Fibroblast of gingiva (primary cell): ENCODE results near the gene NECTIN1.

Experiments
- DNase-seq: peaks from one replicate; pipeline ENCODE4 v3.0.0-alpha.2; 2011; ENCODE audit warnings: low read depth

The NECTIN1 gene

DNA sequence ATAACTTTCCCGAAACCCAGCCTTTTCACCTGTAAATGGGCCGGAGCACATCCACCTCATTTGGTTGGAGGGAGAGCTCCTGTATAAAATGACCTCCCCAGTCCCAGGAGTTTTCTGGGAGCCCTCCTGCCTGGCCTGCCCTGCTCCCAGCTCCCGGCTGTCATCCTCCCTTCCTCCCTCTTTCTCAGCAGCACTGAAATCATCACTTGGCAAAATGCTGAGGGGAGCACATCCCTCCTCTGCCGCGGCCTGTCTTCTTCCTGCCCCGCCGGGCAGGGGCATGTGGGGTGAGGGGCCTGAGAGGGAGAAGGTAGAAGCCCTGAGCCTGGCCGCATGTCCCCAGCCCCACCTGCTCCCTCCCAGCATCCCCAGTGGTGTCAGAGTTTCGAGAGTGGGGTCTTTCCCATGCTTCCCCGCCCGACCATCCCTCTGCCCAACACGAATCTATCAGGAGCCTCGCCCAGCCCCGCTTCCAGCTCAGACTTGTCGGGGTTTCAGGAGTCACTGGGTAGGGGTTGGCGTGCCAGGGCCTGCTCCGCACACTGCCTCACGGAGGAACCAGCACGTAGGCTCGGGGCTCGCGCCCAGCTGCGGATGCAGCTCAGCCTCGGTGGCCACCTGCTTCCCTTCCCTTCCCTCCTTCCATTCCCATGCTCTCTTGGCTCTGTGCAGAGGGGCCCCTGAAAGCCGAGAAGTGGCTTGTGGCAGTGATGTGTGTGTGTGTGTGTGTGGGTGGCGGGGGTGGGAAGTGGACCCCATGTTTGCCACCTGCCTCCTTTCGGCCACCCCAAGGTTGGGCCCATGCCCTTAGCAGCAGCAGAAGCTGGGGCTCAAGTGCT lies 37.1 kb downstream of the NECTIN1 start:
- DNase-seq = no peak

- DNase-seq = no peak
Observed at GRCh38 chr11:119691020-119691666, 37.9 kb downstream of the NECTIN1 start.

DNA sequence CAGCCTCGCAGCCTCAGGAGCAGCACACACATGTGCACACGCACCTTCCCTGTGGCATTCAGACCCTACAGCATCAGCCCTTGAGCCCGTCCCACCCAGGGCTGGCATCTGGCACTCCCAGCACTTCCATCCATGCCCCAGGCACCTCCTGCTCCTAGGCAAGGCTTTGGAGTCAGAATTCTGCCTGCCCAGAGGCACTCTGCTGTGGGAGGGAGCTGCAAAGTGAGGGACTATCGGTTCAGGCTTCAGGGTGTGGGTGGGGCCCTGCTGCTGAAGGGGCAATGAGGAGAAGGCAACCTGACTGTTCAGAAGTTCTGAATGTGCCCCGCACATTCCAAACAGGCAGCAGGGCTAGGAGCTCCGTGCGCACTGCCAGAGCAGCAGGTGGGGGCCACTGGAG lies 39.7 kb downstream of the NECTIN1 start:
- DNase-seq = no peak

DNA sequence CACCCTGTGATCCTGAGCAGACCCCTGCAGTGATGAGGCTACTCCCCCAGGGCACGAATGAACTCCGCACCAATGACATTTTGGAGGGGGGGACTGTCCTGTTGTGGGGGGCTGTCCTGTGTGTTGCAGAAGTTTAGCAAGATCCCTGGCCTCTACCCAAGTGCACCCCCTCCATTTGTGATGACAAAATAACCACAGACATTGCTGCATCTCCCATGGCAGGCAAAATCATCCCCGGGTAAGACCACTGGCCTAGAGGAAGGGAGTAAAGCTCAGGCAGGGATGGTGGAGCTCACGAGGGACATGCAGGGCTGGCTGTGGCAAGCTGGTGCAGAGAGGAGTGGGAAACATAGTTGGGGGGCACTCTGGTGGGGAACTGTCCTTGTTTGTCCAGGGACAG lies 40.6 kb downstream of the NECTIN1 start:
- DNase-seq = no peak

DNA sequence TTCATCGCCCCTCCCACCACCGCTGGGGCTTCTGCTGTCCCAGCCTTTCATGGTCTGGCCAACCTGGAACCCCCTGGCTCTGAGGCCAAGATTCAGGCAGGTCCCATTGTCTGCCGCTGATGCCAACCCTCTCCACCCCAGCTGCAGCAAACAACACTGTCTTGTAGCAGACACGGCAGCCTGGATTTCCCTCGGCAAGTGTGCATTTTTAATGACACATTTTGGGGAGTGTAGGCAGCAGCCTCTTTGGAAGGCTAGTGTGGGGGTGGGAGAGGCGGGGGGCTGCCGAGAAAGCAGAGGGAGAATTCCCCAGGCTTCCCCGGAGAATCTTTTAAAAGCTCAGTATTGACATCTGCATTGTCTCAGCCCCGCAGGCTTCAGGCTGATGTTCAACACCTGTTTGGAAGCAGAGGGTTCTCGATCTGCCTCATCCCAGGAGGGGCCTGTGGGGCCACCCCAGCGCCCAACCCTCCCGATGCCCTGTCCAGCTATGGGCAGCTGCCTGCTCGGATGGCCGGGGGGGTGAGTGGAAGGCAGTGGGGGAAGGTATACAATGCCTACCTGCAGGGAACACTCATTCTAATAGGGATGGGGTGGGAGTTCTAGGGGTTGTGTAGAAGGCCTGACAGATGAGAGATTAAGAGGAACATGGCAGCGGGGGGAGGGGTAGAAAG lies 41.5 kb downstream of the NECTIN1 start:
- DNase-seq = no peak

DNA sequence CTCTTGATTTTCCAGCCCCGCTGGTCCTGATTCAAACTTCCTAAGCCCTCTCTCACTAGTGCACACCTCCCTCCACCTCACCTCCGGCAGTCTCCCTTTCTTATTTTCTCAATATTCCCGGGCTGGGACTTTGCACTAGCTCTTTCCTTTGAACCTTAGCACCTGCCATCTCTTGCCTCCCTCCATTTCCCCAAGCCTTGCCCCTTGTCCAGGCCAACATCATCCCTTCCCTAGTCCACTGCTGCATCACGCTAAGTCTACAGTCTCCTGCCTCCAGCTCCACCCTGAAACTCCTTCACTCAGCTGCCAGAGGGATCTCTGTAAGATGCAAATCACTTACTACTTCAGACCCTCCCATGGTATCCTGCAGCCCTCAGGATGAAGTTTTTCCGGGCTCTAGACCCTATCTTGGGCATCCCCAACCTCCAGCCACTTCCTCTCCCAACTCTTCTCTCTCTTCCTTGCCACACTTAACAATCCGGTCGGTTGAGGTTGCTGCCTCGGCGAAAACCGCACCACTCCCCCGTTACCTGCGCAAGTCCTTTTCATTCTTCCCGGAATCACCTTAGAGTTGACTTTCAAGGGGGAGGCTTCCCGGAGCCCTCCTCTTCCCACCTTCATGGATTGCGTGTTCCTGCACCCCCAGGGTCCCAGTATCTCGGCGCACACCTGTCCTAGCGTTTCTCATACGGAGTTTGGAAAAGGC lies 42.7 kb downstream of the NECTIN1 start:
- DNase-seq = no peak

GRCh38 chr11:119685111-119685746 lies 43.8 kb downstream of the NECTIN1 start:
- DNase-seq = no peak

GRCh38 chr11:119684361-119685110 lies 44.5 kb downstream of the NECTIN1 start:
- DNase-seq = peak; percentile 37

DNA sequence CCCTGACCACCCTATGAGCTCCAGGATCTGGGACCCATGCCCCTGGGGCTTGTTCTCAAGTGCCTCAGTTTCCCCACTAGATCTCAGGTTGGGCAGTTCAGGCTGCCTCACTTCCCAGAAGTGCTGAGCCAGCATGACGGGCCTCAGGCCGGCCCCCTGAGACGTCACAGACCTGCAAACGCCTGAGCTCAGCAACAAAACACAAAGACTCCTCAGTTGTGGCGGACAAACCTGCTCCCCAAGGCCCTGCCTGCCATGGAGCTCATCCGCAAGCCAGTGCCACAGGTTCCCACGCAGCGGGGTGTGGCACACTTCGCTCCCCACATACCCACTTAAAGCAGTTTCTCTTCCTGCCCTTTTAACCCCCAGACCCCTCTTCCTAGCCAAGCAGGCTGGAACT lies 45.2 kb downstream of the NECTIN1 start:
- DNase-seq = no peak

- DNase-seq = no peak
Observed at GRCh38 chr11:119681361-119681910, 47.6 kb downstream of the NECTIN1 start.

DNA sequence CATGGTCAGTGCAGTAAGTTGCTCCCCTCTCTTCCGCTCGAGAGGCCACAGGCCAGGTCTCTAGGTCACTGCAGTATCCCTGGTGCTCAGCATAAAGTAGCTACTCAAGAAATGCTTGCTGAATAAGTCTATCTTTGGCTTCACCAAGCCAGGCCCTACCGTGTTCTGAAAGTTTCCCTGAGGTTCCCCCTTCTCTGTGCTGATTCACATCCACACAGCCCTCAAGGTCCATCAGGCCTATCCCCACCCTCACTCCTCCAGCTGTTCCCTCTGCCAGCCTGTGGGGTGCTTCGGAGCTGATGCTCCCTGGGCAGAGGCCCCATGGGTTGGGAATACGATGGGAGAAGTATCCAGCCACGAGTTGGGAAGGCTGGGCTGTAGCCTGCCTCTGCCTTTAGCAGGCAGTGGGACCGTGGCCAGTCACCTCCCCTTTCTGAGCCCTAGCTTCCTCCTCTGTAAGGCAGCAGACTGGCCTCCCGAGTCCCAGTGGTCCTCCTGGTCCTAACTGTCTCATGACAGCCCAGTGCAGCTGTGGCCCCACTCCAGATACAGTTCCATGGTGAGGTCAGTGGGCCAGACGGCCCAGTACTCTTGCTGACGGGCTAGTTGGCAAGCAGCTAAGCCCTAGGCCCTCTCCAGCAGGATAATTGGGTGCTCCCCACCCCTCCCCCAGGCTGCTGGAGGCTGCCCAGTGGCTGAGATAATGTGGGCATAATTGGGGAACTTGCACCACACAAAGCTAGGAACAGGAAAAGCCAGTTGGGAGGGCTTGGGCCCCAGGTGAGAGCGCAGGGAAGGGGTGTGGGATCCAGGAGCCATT lies 48.2 kb downstream of the NECTIN1 start:
- DNase-seq = no peak

DNA sequence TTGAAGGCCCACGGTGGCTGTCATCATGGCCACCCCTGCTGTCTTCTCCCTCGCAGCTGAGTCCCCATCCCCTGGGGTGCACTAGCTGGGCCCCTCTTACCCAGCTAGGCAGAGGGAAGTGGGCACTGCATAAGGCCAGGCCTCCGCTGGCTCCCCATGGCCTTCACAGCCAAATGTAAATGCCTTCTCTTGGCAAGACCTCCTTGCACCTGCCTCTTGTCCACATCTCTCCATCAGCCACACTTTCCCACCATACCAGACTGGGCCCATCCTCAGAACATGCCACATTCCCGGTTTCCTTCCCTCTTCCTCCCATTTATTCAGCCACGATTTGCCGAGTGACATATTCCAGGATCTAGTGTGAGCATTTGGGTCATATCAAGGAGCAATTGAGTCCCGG lies 49.7 kb downstream of the NECTIN1 start:
- no peak for DNase-seq

GRCh38 chr11:119678351-119678750 lies 50.6 kb downstream of the NECTIN1 start:
- DNase-seq = no peak

DNA sequence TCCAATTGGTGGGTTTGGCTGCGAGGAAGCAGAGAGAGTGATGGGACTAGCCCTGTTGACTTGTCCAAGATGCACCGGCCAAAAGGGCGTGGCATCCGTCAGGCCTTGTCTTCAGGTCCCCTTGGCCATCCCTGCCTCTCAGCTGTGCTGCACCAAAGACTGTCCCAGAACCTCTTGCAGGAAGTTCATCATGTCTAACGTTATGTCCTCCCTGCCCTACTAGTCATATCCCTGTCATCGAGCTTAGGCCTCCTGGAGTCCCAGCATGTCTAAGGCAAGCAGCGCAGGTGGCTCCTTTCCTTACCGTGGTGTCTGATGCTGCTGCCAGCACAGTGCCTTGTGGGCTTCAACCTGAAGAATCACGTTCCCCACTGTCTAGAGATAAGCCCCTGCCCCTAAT lies 51.2 kb downstream of the NECTIN1 start:
- no peak for DNase-seq

DNA sequence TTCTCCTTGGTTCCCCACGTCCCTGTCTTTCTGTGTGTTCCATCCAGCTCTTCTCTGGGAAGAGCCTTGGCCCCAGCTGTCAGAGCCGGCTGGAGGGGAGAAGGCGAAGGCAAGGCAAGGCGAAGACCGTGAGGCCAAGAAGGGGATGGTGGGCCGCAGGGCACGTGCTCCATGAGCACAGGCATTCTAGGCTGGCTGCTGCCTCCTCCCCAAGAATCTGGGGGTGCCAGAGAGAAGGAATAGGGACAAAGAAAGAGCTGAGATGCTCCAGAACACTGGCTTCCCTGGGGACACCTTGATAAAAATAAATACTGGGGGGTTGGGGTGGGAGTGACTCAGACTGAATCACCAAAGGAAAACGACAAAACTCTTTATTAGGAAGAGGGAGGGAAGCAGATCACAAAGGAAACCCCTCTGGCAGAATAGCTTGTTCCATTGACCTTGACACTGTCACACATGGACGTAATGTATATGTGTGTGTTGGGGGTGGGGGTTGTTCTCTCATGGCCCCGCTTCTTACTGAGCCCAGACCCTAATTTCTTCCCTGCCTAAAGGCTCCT lies 52.5 kb downstream of the NECTIN1 start:
- no peak for DNase-seq

DNA sequence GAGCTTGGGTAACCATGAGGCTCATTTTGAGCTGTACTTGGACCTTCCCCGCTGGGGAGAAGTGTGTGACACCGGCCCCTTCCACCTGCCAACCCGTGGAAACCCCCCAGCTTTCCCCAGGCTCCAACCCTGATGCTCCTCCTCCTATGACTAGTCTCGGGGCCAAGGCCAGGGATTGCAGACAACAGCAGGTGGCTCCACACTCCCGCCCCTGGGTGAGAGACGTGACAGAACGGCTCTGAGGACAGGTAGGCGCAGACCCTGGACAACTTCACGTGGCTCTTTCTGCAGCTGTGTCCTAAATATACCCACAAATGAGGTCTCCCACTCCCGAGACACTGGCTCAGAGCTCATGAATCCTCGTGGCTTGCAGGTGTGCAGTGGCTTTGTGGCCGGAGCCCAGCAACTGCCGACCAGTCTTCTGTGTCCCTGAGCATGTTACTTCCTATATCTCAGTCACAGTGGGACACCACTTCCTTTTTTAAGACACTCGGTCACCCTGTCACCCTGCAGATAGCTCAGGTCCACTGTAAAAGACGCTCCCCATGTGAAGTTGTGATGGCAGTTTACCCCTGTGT lies 55.2 kb downstream of the NECTIN1 start:
- DNase-seq = no peak

DNA sequence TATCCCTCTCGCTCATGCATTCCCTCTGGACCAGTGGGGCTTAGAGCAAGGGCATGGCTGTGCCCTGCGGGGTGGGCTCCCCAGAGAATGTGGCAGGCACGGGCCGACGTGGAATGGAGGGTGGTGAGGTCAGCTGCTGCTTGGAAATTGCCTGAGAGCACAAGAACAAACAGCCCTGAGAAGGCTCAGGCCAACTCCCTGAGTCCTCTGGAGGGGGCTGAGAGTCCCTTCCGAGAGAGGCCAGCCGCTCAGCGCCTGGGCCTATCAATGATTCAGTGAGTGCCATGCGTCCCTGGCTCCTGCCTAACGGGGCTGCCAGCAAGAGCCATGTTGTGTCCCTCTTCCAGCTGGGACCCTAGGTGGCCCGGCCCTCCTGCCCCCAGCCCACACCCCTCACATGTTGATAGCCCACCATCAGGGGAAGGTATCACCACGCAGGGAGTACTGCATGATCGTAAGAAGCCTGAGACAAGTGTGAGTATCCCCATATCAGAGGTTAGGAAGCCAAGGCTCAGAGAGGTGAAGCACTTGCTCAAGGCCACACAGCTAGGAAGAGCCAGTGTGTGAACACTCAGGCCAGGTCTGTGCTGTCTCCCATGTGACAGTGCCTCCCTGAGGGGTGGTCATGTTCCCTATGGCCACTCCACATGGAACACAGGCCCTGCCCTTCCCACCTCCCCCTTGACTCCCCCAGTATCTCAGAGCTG lies 55.8 kb downstream of the NECTIN1 start:
- DNase-seq = no peak

DNA sequence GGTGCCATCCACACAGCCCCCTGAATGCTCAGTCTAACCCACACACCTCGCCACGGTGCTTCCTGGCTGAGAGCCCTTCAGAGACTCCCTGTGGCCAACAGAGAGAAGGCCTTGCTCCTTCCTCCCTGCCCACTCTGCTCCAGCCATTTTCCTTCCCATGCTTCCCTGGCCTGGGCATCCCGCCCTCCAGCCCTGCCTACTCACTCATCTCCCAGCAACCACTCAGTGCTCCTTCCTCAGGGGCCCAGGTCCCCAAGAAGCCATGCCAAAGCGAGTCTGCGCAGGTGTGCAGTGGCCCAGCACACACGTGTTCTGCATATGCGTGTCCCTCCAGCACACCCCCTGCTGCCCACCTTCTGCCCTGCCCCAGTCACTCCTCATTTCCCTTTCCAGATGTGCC lies 56.4 kb downstream of the NECTIN1 start:
- no peak for DNase-seq

GRCh38 chr11:119671561-119672015 lies 57.4 kb downstream of the NECTIN1 start:
- DNase-seq = peak; percentile 33
